Thyroid gland (tissue), 4 donors: ENCODE measurements around the gene ADORA2A.

Source experiments
- POLR2A ChIP-seq, 2 donors: fragments of 450-650 bp; IDR thresholded peaks; one replicate each; pipeline ENCODE4 v1.6.1; 2017; ENCODE audit warnings: antibody characterized with exemption in 2 of 2, mild to moderate bottlenecking in 2 of 2, moderate library complexity in 1 of 2
- TF ChIP-seq, protein P1 (sequence below), 6 experiments: fragments of 200-600 bp in 3 of 6; fragments of 450-650 bp in 3 of 6; sonication (generic) in 3 of 6; IDR thresholded peaks; one replicate each; pipeline ENCODE4 v1.5.1; 2016 to 2019; ENCODE audit warnings: antibody characterized with exemption in 6 of 6, mild to moderate bottlenecking in 2 of 6, inconsistent platforms in 1 of 6, moderate library complexity in 1 of 6

DNA sequence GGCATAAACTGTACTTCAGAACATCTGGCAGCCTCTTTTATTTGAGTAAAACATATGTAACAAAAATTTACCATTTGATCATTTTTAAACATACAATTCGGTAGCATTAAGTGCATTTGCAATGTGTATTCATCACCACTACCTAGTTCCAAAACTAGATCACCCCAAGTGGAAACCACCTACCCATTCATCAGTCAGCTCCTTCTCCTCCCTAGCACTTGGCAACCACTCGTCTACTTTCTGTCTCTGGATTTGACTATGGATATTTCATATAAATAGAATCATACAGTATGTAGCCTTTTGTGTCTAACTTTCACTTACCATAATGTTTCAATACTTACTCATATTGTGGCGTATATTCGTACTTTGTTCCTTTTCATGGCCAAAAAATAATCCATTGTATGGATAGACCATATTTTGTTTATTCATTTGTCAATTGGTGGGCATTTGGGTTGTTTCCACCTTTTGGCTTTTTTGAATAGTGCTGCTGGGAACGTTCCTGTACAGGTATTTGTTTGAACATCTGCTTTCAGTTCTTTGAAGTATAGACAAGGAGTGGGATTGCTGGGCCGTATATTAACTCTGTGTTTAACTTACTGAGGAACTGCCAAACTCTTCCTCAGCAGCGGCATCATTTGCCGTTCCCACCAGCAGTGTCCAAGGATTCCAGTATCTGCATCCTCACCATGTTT lies 27.2 kb upstream of the ADORA2A start:
- TF ChIP-seq, protein P1, sequence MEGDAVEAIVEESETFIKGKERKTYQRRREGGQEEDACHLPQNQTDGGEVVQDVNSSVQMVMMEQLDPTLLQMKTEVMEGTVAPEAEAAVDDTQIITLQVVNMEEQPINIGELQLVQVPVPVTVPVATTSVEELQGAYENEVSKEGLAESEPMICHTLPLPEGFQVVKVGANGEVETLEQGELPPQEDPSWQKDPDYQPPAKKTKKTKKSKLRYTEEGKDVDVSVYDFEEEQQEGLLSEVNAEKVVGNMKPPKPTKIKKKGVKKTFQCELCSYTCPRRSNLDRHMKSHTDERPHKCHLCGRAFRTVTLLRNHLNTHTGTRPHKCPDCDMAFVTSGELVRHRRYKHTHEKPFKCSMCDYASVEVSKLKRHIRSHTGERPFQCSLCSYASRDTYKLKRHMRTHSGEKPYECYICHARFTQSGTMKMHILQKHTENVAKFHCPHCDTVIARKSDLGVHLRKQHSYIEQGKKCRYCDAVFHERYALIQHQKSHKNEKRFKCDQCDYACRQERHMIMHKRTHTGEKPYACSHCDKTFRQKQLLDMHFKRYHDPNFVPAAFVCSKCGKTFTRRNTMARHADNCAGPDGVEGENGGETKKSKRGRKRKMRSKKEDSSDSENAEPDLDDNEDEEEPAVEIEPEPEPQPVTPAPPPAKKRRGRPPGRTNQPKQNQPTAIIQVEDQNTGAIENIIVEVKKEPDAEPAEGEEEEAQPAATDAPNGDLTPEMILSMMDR (IDR thresholded peaks at IDR 0.05), result no peak
- TF ChIP-seq POLR2A (IDR thresholded peaks at IDR 0.05), result no peak
